H9 (cell line): ENCODE data around the gene ZNF813. TPM values are rescaled to one million over a fixed set of nuclear protein-coding genes. Genes with fewer than 3 reads are reported as not detected.

Experiments
- DNase-seq: peaks from one replicate; pipeline ENCODE4 v3.0.0-alpha.2; 2017
- H2AFZ ChIP-seq: one replicate; pipeline ENCODE4 v1.6.1; 2013; ENCODE audit warnings: mild to moderate bottlenecking, low read length, control low read depth, moderate library complexity
- H2AK5ac ChIP-seq: 2 replicates; pipeline ENCODE4 v1.6.1; 2013; ENCODE audit warnings: low read length, control low read depth, mixed read lengths; ENCODE audit not compliant: insufficient read length
- H2BK120ac ChIP-seq: one replicate; pipeline ENCODE4 v1.6.1; 2013; ENCODE audit warnings: low read depth, mild to moderate bottlenecking, low read length, control low read depth, inconsistent platforms; ENCODE audit not compliant: poor library complexity, severe bottlenecking
- H2BK12ac ChIP-seq: 2 replicates; pipeline ENCODE4 v1.6.1; 2013; ENCODE audit warnings: low read length, control low read depth, mixed read lengths, low read depth; ENCODE audit not compliant: insufficient read length
- H2BK15ac ChIP-seq: 2 replicates; pipeline ENCODE4 v1.6.1; 2013; ENCODE audit warnings: low read depth, low read length, control low read depth
- H2BK20ac ChIP-seq: one replicate; pipeline ENCODE4 v1.6.1; 2013; ENCODE audit warnings: low read depth, mild to moderate bottlenecking, low read length, control low read depth, inconsistent platforms; ENCODE audit not compliant: poor library complexity, severe bottlenecking
- H2BK5ac ChIP-seq: 2 replicates; pipeline ENCODE4 v1.6.1; 2013; ENCODE audit warnings: low read length, control low read depth, mixed read lengths; ENCODE audit not compliant: insufficient read length
- H3K14ac ChIP-seq: 2 replicates; pipeline ENCODE4 v1.6.1; 2013; ENCODE audit warnings: low read length, control low read depth; ENCODE audit not compliant: insufficient read depth
- H3K18ac ChIP-seq: 2 replicates; pipeline ENCODE4 v1.6.1; 2013; ENCODE audit warnings: low read depth, mild to moderate bottlenecking, mixed read lengths, low read length, control low read depth; ENCODE audit not compliant: insufficient read length
- H3K23ac ChIP-seq: 2 replicates; pipeline ENCODE4 v1.6.1; 2013; ENCODE audit warnings: low read length, control low read depth, mixed read lengths, low read depth; ENCODE audit not compliant: insufficient read length
- H3K23me2 ChIP-seq: 2 replicates; pipeline ENCODE4 v1.6.1; 2013; ENCODE audit warnings: low read depth, mild to moderate bottlenecking, mixed read lengths, low read length, control low read depth; ENCODE audit not compliant: insufficient read length, poor library complexity, severe bottlenecking
- H3K27ac ChIP-seq: 2 replicates; pipeline ENCODE4 v1.5.1; 2013; ENCODE audit warnings: low read length, control low read depth, mixed read lengths, low read depth; ENCODE audit not compliant: insufficient read length
- H3K27me3 ChIP-seq: 2 replicates; pipeline ENCODE4 v1.6.1; 2013; ENCODE audit warnings: low read length, control low read depth, inconsistent platforms; ENCODE audit not compliant: insufficient read depth
- H3K4ac ChIP-seq: 2 replicates; pipeline ENCODE4 v1.6.1; 2013; ENCODE audit warnings: low read depth, mild to moderate bottlenecking, control low read depth, inconsistent platforms, low read length, moderate library complexity
- H3K4me1 ChIP-seq: 2 replicates; pipeline ENCODE4 v1.6.1; 2013; ENCODE audit warnings: low read length, control low read depth, inconsistent platforms; ENCODE audit not compliant: insufficient read depth
- H3K4me2 ChIP-seq: 2 replicates; pipeline ENCODE4 v1.6.1; 2013; ENCODE audit warnings: low read length, control low read depth, mixed read lengths; ENCODE audit not compliant: insufficient read length, insufficient read depth
- H3K56ac ChIP-seq: 2 replicates; pipeline ENCODE4 v1.6.1; 2013; ENCODE audit warnings: low read depth, mild to moderate bottlenecking, mixed read lengths, low read length, control low read depth; ENCODE audit not compliant: insufficient read length
- H3K79me1 ChIP-seq: 2 replicates; pipeline ENCODE4 v1.6.1; 2013; ENCODE audit warnings: low read depth, mild to moderate bottlenecking, moderate library complexity, low read length, control low read depth, inconsistent platforms; ENCODE audit not compliant: insufficient read depth, poor library complexity, severe bottlenecking
- H3K79me2 ChIP-seq: 2 replicates; pipeline ENCODE4 v1.6.1; 2013; ENCODE audit warnings: low read length, control low read depth, inconsistent platforms; ENCODE audit not compliant: insufficient read depth
- H3K9ac ChIP-seq: 2 replicates; pipeline ENCODE4 v1.6.1; 2013; ENCODE audit warnings: low read length, control low read depth, mixed read lengths; ENCODE audit not compliant: insufficient read length; ENCODE audit errors: extremely low read depth
- H3K9me3 ChIP-seq: one replicate; pipeline ENCODE4 v1.6.1; 2013; ENCODE audit warnings: low read depth, low read length, inconsistent platforms; ENCODE audit not compliant: control insufficient read depth
- H3T11ph ChIP-seq: one replicate; pipeline ENCODE4 v1.6.1; 2013; ENCODE audit warnings: mild to moderate bottlenecking, low read length, control low read depth, inconsistent platforms
- H4K20me1 ChIP-seq: one replicate; pipeline ENCODE4 v1.6.1; 2013; ENCODE audit not compliant: control insufficient read depth, insufficient read length, insufficient read depth
- H4K5ac ChIP-seq: 2 replicates; pipeline ENCODE4 v1.6.1; 2013; ENCODE audit warnings: low read depth, mild to moderate bottlenecking, mixed read lengths, low read length, control low read depth; ENCODE audit not compliant: insufficient read length
- H4K8ac ChIP-seq: replicated peaks from 2 replicates; pipeline ENCODE4 v1.6.1; 2013; ENCODE audit warnings: low read length, control low read depth, mixed read lengths, low read depth; ENCODE audit not compliant: insufficient read length
- H4K91ac ChIP-seq: 2 replicates; pipeline ENCODE4 v1.6.1; 2013; ENCODE audit warnings: low read depth, mild to moderate bottlenecking, moderate library complexity, mixed read lengths, low read length, control low read depth; ENCODE audit not compliant: insufficient read length
- H3K27ac Mint-ChIP-seq, 3 experiments: 2 replicates in 2 of 3; 3 replicates in 1 of 3; pipeline ENCODE4 v1.8.0; 2020 to 2021; ENCODE audit warnings: mixed read lengths in 3 of 3, mild to moderate bottlenecking in 1 of 3, moderate library complexity in 1 of 3
- H3K27me3 Mint-ChIP-seq: 2 replicates; pipeline ENCODE4 v1.8.0; 2021; ENCODE audit warnings: low read depth, mild to moderate bottlenecking, moderate library complexity, mixed read lengths
- H3K36me3 Mint-ChIP-seq, 3 experiments: 2 replicates in 2 of 3; 3 replicates in 1 of 3; pipeline ENCODE4 v1.8.0; 2020 to 2021; ENCODE audit warnings: low read depth in 3 of 3, mixed read lengths in 3 of 3; ENCODE audit not compliant: insufficient read depth in 1 of 3
- H3K4me1 Mint-ChIP-seq, 2 experiments: 2 replicates each; pipeline ENCODE4 v1.8.0; 2020; ENCODE audit warnings: mixed read lengths in 2 of 2
- H3K4me3 Mint-ChIP-seq, 2 experiments: 2 replicates in 1 of 2; 3 replicates in 1 of 2; pipeline ENCODE4 v1.8.0; 2020 to 2021; ENCODE audit warnings: mild to moderate bottlenecking in 2 of 2, mixed read lengths in 2 of 2, moderate library complexity in 1 of 2
- H3K9me3 Mint-ChIP-seq, 2 experiments: 2 replicates in 1 of 2; 3 replicates in 1 of 2; pipeline ENCODE4 v1.8.0; 2020; ENCODE audit warnings: mild to moderate bottlenecking in 2 of 2, mixed read lengths in 2 of 2, moderate library complexity in 1 of 2
- WGBS: extraction: QIAGEN DNeasy Blood & Tissue Kit; methylation state at CpG from one replicate; pipeline ENCODE4 v1.1.7; 2013; ENCODE audit warnings: missing lambda C conversion rate, low lambda C conversion rate, mixed read lengths; ENCODE audit not compliant: insufficient read length; ENCODE audit errors: extremely low coverage; 5-methylcytosine and 5-hydroxymethylcytosine counted together
- total RNA-seq: library from RNA; stranded (reverse); gene quantifications from 2 replicates; pipeline ENCODE4 v1.2.1, GENCODE V29; 2021
- TF ChIP-seq, protein P1 (sequence below): fragments of 200-600 bp; sonication (generic); conservative IDR thresholded peaks from 3 replicates; pipeline ENCODE4 v1.8.0; 2021; ENCODE audit warnings: antibody characterized with exemption, mild to moderate bottlenecking

The ZNF813 gene
- total RNA-seq, 1 experiment from 2014 or later = 17.3 TPM

GRCh38 chr19:53424968-53425597 is 42.5 kb upstream of the ZNF813 start:
- no CpG with 5 or more reads among the region's 9 CpGs for WGBS
- Histone ChIP-seq H3K23ac (no peak overlapping the region), H4K8ac (no peak overlapping the region), H3K14ac (no peak overlapping the region), H4K5ac (no peak overlapping the region), H3K79me1 (no peaks in the 10 kb centered on the region), H3K4me1 (no peaks in the 10 kb centered on the region), H3K4ac (no peak overlapping the region), H3K9ac (no peak overlapping the region), H3K27me3 (no peaks in the 10 kb centered on the region), H2BK120ac (no peak overlapping the region), H4K20me1 (no peaks in the 10 kb centered on the region), H3K18ac (no peak overlapping the region), H2BK15ac (no peak overlapping the region), H2BK5ac (no peak overlapping the region), H4K91ac (no peak overlapping the region), H3K56ac (no peak overlapping the region), H2AK5ac (no peak overlapping the region), H2AFZ (no peak overlapping the region), H3K23me2 (no peaks in the 10 kb centered on the region), H2BK12ac (no peak overlapping the region), H3K27ac (no peak overlapping the region), H3K4me2 (no peak overlapping the region), H3K79me2 (no peaks in the 10 kb centered on the region), H2BK20ac (no peak overlapping the region), H3K9me3 (no peaks in the 10 kb centered on the region), H3T11ph (no peak overlapping the region)
- Mint-ChIP-seq H3K27me3 (no peaks in the 10 kb centered on the region), H3K9me3 (no peaks in the 10 kb centered on the region), H3K4me1 (peaks cover 14 to 23% of the 10 kb centered on the region in 2 experiments), H3K4me3 (no peak overlapping the region), H3K27ac (no peak overlapping the region), H3K36me3 (no peaks in the 10 kb centered on the region)
- TF ChIP-seq, protein P1, sequence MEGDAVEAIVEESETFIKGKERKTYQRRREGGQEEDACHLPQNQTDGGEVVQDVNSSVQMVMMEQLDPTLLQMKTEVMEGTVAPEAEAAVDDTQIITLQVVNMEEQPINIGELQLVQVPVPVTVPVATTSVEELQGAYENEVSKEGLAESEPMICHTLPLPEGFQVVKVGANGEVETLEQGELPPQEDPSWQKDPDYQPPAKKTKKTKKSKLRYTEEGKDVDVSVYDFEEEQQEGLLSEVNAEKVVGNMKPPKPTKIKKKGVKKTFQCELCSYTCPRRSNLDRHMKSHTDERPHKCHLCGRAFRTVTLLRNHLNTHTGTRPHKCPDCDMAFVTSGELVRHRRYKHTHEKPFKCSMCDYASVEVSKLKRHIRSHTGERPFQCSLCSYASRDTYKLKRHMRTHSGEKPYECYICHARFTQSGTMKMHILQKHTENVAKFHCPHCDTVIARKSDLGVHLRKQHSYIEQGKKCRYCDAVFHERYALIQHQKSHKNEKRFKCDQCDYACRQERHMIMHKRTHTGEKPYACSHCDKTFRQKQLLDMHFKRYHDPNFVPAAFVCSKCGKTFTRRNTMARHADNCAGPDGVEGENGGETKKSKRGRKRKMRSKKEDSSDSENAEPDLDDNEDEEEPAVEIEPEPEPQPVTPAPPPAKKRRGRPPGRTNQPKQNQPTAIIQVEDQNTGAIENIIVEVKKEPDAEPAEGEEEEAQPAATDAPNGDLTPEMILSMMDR = peak; percentile 87
- DNase-seq = peak; percentile 87
